ENCODE measurements around the gene GYPC.

GYPC gene

GRCh38 chr2:126656431-126657147 is 631 bp downstream of the GYPC start:
- no peak for ATAC-seq
- no peak for TF ChIP-seq ZFP3 (CRISPR knock-in tag; IDR thresholded peaks at IDR 0.05)
- no peak for TF ChIP-seq ARNTL (CRISPR knock-in tag; IDR thresholded peaks at IDR 0.05; ENCODE audit: borderline replicate concordance, low read depth)
- no peak for TF ChIP-seq POU6F1 (CRISPR knock-in tag; IDR thresholded peaks at IDR 0.05; ENCODE audit: borderline replicate concordance, low read depth)
- no peak for TF ChIP-seq GLIS3 (CRISPR knock-in tag; IDR thresholded peaks at IDR 0.05)

- no peak for ATAC-seq
- no peak for TF ChIP-seq TSHZ2 (CRISPR knock-in tag; IDR thresholded peaks at IDR 0.05)
- TF ChIP-seq PPARA (CRISPR knock-in tag; IDR thresholded peaks at IDR 0.05; ENCODE audit: borderline replicate concordance) = no peak
- no peak for TF ChIP-seq ZFP3 (CRISPR knock-in tag; IDR thresholded peaks at IDR 0.05)
- no peak for TF ChIP-seq ARNTL (CRISPR knock-in tag; IDR thresholded peaks at IDR 0.05; ENCODE audit: borderline replicate concordance, low read depth)
- TF ChIP-seq ZFP30 (CRISPR knock-in tag; IDR thresholded peaks at IDR 0.05) = no peak
- TF ChIP-seq BACH2 (CRISPR knock-in tag; IDR thresholded peaks at IDR 0.05; ENCODE audit: borderline replicate concordance) = no peak
- TF ChIP-seq CSDC2 (CRISPR knock-in tag; IDR thresholded peaks at IDR 0.05) = no peak
- TF ChIP-seq ESRRG (CRISPR knock-in tag; IDR thresholded peaks at IDR 0.05) = no peak
- no peak for TF ChIP-seq RARB (CRISPR knock-in tag; IDR thresholded peaks at IDR 0.05)
- no peak for TF ChIP-seq GLIS3 (CRISPR knock-in tag; IDR thresholded peaks at IDR 0.05)
Measured at GRCh38 chr2:126657148-126657635, 1.2 kb downstream of the GYPC start.

- no peak for TF ChIP-seq TSHZ2 (CRISPR knock-in tag; IDR thresholded peaks at IDR 0.05)
- TF ChIP-seq CREB5 (CRISPR knock-in tag; IDR thresholded peaks at IDR 0.05; ENCODE audit: low read depth) = no peak
- TF ChIP-seq ZFP30 (CRISPR knock-in tag; IDR thresholded peaks at IDR 0.05) = no peak
- TF ChIP-seq ZNF8 (CRISPR knock-in tag; IDR thresholded peaks at IDR 0.05) = no peak
- TF ChIP-seq CSDC2 (CRISPR knock-in tag; IDR thresholded peaks at IDR 0.05) = no peak
- no peak for TF ChIP-seq ZNF565 (CRISPR knock-in tag; conservative IDR thresholded peaks at IDR 0.05; ENCODE audit: low read depth)
- TF ChIP-seq ZFP3 (CRISPR knock-in tag; IDR thresholded peaks at IDR 0.05) = no peak
- no peak for TF ChIP-seq ESRRG (CRISPR knock-in tag; IDR thresholded peaks at IDR 0.05)
- TF ChIP-seq ISL1 (CRISPR knock-in tag; IDR thresholded peaks at IDR 0.05) = no peak
- TF ChIP-seq ZNF70 (CRISPR knock-in tag; IDR thresholded peaks at IDR 0.05) = no peak
- no peak for TF ChIP-seq ZC3H10 (CRISPR knock-in tag; IDR thresholded peaks at IDR 0.05)
- TF ChIP-seq RARB (CRISPR knock-in tag; IDR thresholded peaks at IDR 0.05) = no peak
- TF ChIP-seq OSR1 (CRISPR knock-in tag; IDR thresholded peaks at IDR 0.05) = no peak
- no peak for TF ChIP-seq GLIS3 (CRISPR knock-in tag; IDR thresholded peaks at IDR 0.05)
- TF ChIP-seq BACH2 (CRISPR knock-in tag; IDR thresholded peaks at IDR 0.05; ENCODE audit: borderline replicate concordance) = no peak
- no peak for TF ChIP-seq TCF4 (CRISPR knock-in tag; IDR thresholded peaks at IDR 0.05; ENCODE audit: borderline replicate concordance)
- no peak for TF ChIP-seq PPARA (CRISPR knock-in tag; IDR thresholded peaks at IDR 0.05; ENCODE audit: borderline replicate concordance)
- ATAC-seq = no peak
Measured at GRCh38 chr2:126657636-126658318, 1.8 kb downstream of the GYPC start.

Data from SK-N-SH treated with all-trans-retinoic acid at 6 μM for 48 hours (cell line).